Hematopoietic multipotent progenitor cell treated with erythropoietin and hydrocortisone succinate and interleukin-3 and kit ligand, for 4 days (in vitro differentiated cells): ENCODE results near the gene RRP7A.
"Not testable (repeated sequence)": the region's sequence is repeated elsewhere in the genome, so short reads cannot be mapped to it uniquely, and the experiment has no call there.

Source experiments
- DNase-seq: peaks from one replicate; pipeline ENCODE4 v3.0.0-alpha.2; 2015

The RRP7A gene

GRCh38 chr22:42519525-42520401 is at the start of gene RRP7A:
TSS of gene RRP7A (minus strand) at chr22:42519796. CDS start at chr22:42519786, 10 bp downstream.
- peak; percentile 95 for DNase-seq

- DNase-seq, result not testable (repeated sequence)
Measured at GRCh38 chr22:42567950-42568349, 48.4 kb upstream of the RRP7A start.

GRCh38 chr22:42565956-42566355 is 46.4 kb upstream of the RRP7A start:
- no peak for DNase-seq

- DNase-seq, result no peak
Measured at GRCh38 chr22:42564699-42565098, 45.1 kb upstream of the RRP7A start.

GRCh38 chr22:42563943-42564342 is 44.3 kb upstream of the RRP7A start:
- DNase-seq, result not testable (repeated sequence)

DNA sequence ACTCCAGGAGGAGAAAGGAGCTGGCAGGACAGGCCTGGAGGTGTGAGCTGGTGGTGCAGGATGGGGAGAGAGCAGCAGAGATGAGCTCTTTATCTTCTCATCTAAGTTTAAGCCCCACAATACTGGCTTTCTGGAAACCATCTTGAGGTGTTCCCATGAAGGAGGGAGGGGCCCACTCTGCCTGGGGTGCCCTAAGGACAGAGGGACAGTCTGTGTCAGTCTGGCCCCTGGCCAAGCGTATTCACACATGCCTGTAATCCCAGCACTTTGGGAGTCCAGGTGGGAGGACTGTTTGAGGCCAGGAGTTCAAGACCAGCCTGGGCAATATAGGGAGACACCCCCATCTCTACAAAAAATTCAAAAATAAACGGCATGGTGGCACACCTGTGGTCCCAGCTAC is 43.1 kb upstream of the RRP7A start:
- no peak for DNase-seq

DNA sequence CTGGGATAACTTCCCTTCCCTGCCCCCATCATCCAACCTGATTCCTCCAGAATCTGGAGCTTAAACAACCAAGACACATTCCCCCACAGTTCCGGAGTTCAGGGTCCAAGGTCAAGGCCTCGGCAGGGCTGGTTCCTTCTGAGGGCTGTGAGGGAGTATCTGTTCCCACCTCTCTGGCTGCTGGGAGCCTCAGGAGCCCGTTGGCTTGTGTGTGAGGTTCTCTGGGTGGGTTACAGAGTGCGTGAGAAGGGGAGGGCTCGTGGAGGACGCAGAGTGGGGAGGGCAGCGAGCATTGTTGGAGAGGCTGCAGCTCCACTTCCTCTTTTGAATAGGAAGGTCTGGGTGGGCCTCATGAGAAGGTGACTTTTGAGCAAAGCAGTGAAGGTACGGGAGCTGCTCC is 42.7 kb upstream of the RRP7A start:
- DNase-seq, result peak; percentile 88

DNA sequence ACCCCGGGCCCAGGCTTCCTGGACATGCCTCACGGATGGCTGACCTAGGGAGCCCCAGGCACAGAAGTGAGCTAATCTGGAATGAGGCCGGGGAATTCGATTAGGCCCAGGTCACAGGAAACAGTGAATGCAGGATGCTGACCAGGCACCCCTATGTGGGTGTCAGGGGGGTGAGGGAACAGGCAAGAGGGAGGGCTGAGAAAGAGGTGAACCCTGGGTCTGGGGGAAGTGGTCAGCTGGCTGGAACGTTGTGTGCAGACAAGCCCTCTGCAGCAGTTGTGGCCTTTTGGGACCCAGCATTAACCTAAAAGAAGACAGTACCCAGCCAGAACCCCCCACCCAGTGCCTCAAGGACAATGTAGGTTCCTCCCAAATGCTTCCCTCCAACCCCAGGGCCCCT is 42.3 kb upstream of the RRP7A start:
- no peak for DNase-seq

GRCh38 chr22:42560781-42561180 is 41.2 kb upstream of the RRP7A start:
- peak; percentile 70 for DNase-seq

DNA sequence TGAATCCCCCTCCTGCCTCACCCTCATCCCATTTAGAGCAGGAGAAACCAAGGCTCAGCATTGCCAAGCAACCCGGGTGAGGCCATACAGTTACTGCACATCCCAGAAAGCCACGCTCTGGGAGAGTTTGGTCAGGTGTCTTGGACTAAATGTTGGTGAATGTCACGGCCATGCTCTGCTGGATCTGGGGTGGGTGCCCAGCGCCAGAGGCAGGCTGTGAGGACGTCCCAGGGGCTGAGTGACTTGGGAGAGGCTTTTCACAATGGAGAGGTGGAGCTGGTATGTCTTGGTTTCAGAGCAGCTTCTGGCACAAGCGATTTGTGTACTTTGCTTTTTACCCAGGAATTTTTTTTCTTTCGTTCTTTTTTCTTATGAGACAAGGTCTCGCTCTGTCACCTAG is 40.8 kb upstream of the RRP7A start:
- no peak for DNase-seq

DNA sequence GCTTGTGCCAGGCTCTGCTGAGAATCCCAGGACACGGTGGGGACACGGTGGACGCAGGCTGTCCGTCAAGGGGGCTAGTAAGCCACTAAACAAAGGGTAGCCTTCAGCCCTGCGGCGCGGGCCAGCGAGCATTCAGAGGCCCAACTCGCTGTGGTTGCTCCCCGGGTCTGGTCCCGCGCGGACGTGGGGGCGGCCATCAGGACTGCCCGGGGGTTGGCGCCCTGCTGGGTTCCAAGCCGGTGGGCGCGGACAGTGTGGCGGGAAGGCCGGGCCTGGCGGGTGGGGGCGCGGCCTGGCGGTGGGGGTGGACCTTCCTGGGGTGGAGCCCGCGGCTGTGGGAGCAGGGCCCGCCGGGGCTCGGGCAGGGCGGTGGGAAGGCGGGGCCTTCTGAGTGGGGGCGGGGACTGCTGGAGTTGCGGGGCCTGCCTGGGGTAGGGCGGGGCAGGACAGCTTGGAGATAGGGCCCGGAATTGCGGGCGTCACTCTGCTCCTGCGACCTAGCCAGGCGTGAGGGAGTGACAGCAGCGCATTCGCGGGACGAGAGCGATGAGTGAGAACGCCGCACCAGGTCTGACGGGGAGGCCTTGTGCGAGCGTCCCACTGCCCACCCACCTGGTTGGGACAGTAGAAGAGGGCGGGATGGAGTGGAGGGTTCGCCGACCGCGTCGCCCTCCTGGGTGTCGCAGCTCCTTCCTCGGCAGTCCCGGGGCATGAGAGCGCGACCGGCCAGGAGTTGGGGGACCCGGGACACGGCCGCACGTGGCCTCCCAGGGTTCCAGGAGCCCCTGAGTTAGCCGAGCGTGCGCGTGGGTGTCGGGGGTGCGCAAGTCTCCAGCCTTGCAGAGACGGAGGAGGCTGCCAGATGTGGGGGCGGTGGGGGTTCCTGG is 34.1 kb upstream of the RRP7A start, which contains the start of gene SERHL2:
Gene SERHL2 (plus strand): TSS at position 482 of the 887 bp plus-strand sequence. CDS start 65 bp downstream, at position 547.
- DNase-seq, result peak; percentile 97

DNA sequence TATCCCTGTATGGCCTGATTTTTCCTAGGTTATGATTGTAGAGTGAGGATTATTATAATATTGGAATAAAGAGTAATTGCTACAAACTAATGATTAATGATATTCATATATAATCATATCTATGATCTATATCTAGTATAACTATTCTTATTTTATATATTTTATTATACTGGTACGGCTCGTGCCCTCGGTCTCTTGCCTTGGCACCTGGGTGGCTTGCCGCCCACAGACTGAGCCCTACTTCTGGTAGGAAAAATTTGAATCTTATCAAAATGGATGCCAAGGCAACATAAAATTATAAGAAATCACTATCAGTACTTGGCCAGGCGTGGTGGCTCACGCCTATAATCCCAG is 32.7 kb upstream of the RRP7A start:
- not testable (repeated sequence) for DNase-seq

DNA sequence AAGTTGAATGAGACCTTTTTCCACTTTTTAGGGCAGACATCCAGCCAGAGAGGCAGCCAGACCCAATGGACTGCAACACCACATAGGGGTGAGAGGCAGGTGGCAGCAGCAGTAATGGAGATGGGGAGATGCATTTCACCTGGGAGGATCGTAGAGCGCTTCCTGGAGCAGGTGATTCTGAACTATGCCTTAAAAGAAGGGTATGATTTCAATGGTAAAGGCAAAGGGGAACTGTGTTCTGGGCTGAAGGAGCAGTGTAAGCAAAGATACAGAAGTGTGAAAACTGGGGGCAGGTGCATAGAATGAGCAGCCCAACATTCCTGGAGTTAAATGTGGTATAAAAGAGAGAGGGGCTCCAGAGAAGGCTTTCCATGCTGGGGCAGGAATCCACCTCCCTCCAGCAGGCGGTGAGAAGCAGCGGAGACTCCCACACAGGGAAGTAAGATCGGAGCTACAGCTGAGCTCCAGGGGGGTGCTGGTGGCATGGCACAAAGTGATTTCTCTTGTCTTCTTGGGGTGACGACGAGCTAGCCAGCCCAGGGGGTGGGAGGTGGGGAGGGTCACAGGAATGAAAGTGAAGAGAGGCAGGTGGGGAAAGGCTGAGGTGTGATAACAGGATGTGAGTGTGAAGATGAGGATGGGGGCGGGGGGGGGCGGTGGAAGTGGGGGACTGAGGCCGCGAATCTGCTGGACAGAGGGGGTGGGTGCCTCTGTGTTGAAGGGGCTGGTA is 29.9 kb upstream of the RRP7A start:
- DNase-seq, result no peak

DNA sequence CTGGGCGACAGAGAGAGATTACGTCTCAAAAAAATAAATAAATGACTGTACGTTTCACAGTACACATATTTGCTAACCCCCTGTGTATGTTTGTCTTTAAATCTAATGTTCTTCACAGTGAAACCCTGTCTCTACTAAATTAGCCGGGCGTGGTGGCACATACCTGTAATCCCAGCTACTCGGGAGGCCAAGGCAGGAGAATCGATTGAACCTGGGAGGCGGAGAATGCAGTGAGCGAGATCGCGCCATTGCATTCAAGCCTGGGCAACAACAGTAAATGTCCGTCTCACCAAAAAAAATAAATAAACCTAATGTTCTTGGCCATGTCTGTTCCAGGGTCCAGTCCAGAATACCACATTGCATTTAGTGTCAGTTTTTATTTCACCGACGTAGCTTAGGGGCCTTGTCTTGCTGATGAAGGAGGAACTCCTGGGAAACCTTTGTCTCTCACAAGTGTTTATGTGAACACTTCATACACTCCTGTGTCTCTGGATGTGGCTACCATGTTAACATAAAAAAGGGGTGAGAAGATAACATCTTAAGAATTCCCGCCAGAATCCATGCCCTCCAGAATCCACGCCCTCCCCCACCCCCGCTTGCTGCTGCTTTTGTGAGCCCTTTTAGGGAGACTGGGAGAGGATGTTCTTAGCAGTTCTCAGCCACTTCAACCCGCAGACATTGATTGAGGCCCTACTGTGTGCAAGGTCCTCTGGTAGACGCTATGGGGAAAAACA is 29.2 kb upstream of the RRP7A start:
- no peak for DNase-seq

GRCh38 chr22:42548126-42548525 is 28.5 kb upstream of the RRP7A start:
- DNase-seq, result not testable (repeated sequence)

DNA sequence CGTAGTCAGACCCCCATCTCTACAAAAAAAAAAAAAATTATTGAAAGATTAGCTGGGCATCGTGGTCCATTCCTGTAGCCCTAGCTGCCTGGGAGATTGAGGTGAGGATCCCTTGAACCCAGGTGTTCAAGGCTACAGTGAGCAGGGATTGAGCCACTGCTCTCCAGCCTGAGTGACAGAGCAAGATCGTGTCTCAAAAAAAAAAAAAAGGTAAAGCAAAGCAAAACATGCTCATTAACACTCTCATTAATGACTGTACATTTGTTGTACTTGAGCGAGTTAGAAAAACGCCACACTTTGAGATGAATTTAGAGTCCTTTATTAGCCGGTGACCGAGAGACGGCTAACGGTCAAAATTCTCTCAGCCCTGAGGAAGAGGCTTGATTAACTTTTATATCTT is 28.0 kb upstream of the RRP7A start:
- DNase-seq, result no peak

GRCh38 chr22:42544686-42545085 is 25.1 kb upstream of the RRP7A start:
- DNase-seq, result no peak

DNA sequence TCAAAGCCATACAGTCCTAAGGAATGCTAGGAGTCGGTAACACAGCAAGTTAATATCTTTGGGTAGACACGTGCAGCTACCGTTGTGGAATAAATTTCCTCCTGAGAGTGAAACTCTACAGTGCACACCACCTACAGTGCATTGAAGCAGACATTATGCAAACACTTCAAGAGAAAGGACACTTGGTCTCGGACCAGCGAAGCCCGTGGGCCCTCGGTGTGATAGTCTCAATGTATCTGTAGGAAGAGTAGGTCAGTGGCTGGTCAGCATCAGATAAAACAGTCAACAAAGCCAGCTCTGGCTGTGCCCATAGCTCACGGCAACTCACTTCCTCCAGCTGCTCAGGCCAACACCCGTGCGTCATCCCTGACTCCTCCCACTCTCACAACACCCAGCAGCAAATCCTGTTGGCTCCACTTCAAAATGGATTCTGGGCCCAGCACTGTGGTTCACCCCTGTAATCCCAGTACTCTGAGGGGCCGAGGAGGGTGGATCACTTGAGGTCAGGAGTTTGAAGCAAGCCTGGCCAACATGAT is 19.7 kb upstream of the RRP7A start:
- not testable (repeated sequence) for DNase-seq

DNA sequence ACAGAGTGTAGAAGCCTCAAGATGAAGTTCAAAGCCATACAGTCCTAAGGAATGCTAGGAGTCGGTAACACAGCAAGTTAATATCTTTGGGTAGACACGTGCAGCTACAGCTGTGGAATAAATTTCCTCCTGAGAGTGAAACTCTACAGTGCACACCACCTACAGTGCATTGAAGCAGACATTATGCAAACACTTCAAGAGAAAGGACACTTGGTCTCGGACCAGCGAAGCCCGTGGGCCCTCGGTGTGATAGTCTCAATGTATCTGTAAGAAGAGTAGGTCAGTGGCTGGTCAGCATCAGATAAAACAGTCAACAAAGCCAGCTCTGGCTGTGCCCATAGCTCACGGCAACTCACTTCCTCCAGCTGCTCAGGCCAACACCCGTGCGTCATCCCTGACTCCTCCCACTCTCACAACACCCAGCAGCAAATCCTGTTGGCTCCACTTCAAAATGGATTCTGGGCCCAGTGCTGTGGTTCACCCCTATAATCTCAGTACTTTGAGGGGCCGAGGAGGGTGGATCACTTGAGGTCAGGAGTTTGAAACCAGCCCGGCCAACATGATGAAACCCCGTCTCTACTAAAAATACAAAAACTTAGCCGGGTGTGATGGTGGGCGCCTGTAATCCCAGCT is 17.7 kb upstream of the RRP7A start:
- DNase-seq, result not testable (repeated sequence)

DNA sequence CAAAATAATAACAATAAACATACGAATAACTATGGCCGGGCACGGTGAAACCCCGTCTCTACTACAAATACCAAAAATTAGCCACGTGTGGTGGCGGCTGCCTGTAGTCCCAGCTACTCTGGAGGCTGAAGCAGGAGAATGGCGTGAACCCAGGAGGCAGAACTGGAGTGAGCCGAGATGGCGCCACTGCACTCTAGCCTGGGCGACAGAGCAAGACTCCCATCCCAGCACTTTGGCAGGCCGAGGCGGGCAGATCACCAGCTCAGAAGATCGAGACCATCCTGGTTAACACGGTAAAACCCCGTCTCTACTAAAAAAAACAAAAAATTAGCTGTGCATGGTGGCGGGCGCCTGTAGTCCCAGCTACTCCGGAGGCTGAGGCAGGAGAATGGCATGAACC is 17.0 kb upstream of the RRP7A start:
- DNase-seq, result not testable (repeated sequence)

DNA sequence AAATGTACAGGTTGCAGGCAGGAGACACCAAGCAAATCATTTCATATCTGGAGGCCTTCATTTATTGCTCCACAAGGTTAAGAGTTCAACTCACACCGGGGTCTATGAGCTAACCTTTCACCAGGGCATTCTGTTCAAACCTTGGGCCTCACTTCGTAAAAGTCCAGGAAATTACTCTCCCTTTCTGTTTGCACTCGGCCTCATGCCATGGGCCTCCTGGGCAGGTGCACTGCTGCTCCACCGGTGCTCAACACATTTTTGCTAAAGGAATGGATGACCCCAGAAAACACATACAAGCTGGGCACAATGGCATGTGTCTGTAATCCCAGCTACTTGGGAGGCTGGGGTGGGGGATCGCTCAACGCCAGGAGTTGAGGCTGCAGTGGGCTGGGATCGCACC is 16.6 kb upstream of the RRP7A start:
- DNase-seq, result no peak
